Measurements from ENCODE around the gene RPL31.

Gene RPL31

DNA sequence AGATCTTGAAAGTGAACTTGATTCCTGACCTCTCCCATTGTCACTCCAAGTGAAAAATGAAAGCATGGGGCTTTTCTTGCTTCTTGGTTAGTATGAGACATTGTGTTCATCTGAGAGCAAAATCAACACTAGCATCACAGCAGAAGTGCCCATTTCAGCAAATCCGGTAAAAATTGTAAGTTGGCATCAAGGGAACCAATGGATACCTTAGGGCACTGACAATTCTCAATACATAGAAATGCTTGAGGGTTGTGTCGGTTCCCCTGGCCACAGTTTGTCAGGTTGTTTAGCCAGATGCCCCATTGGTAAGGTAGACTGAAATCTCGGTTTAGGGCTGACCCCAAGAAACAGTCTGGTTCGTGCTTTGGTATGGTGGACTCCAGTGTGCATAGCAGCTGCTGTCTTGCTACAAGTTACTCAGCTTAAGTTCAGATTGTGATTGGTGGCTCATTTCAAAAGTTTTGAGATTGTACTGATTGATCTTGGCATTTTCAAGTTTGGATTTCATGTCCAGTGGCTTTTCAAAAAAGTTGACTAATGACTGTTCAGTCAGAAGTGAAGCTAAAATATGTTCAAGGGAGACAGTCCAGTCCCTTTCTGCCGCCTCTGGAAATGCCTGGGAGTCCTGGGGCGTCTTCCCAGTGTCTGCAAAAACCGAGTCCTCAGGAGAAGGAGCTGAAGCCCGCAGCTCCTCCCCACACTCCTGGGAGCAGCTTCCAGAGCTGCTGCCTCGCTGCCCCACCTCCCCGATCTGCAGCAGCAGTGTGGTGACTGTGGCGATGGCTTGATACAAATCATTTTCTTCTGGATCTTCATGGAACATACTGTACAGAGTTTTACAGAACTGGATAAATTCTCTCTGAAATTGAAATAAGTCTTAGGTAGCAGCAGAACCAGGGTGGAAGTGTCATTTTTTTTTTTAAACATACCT is 5.6 kb downstream of the RPL31 start:
- H3K4me3 ChIP-seq: no peak overlapping the region
- no peak for DNase-seq
- H3K9me3 ChIP-seq: no peaks in the 10 kb centered on the region
- H3K36me3 ChIP-seq: peaks cover 54 to 76% (median 64%) of the 10 kb centered on the region in 3 donors
- H3K27me3 ChIP-seq: no peaks in the 10 kb centered on the region
- H3K4me1 ChIP-seq: peaks cover 0 to 14% (median 10%) of the 10 kb centered on the region in 4 donors
- TF ChIP-seq, protein P1, sequence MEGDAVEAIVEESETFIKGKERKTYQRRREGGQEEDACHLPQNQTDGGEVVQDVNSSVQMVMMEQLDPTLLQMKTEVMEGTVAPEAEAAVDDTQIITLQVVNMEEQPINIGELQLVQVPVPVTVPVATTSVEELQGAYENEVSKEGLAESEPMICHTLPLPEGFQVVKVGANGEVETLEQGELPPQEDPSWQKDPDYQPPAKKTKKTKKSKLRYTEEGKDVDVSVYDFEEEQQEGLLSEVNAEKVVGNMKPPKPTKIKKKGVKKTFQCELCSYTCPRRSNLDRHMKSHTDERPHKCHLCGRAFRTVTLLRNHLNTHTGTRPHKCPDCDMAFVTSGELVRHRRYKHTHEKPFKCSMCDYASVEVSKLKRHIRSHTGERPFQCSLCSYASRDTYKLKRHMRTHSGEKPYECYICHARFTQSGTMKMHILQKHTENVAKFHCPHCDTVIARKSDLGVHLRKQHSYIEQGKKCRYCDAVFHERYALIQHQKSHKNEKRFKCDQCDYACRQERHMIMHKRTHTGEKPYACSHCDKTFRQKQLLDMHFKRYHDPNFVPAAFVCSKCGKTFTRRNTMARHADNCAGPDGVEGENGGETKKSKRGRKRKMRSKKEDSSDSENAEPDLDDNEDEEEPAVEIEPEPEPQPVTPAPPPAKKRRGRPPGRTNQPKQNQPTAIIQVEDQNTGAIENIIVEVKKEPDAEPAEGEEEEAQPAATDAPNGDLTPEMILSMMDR (IDR thresholded peaks at IDR 0.05): no peak
- intact Hi-C loops (cut with DNase I; ENCODE audit: low total_unique reads): no loop called here
- no peak overlapping the region for H3K27ac ChIP-seq

DNA sequence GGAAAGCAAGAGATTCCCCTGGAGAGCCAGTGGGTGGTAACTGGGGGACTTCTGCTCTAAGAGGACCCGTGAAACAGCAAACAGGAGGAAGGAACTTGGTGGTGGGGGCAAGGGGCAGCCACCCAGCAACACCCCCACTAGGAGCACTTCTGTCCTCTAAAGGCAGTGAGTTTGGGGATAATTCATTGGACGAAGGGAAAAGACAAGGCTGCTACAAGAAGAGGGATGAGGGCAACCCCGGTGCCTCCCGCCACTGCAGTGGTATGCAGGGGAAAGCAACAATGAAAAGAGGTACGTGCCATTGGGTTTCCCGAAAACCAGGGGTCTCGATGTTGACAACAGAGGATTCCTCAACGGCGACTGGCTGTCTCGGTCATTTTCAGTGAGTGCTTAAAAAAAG is 9.1 kb downstream of the RPL31 start:
- H3K27ac ChIP-seq: no peak overlapping the region
- H3K4me1 ChIP-seq: no peaks in the 10 kb centered on the region
- TF ChIP-seq, protein P1 (IDR thresholded peaks at IDR 0.05): no peak
- intact Hi-C loops (cut with DNase I; ENCODE audit: low total_unique reads): no loop called here
- no peaks in the 10 kb centered on the region for H3K27me3 ChIP-seq
- DNase-seq: no peak
- H3K9me3 ChIP-seq: no peaks in the 10 kb centered on the region
- H3K4me3 ChIP-seq: no peak overlapping the region
- H3K36me3 ChIP-seq: peaks cover 31 to 49% (median 37%) of the 10 kb centered on the region in 3 donors

DNA sequence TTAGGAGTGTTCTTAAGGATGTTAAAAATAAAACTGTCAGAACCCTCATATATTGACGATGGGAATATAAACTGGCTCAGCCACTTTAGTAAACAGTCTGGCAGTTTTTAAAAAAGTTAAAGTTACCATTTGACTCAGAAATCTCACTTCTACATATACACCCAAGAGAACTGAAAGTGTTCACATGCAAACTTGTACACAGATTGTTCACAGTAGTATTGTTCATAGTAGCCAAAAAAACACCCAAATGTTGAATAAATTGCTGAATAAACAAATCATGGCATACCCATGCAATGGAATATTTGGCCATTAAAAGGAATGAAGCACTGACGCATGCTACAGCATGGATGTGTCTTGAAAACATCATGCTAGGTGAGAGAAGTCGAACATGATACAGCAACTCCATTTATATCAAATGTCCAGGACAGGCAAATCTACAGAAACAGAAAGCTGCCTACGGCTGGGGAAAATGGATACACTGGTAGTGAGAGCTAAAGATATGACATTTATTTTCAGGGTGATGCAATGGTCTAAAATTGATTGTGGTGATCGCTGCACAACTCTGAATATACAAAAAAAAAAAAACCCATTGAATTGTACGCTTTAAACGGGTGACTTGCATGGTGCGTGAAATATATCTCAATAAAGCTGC is 10.1 kb downstream of the RPL31 start:
- Histone ChIP-seq H3K27me3 (no peaks in the 10 kb centered on the region), H3K27ac (no peak overlapping the region), H3K4me1 (no peaks in the 10 kb centered on the region), H3K4me3 (no peak overlapping the region), H3K9me3 (no peaks in the 10 kb centered on the region), H3K36me3 (peaks cover 21 to 42% (median 27%) of the 10 kb centered on the region in 3 donors)
- TF ChIP-seq, protein P1 (IDR thresholded peaks at IDR 0.05): no peak
- intact Hi-C loops (cut with DNase I; ENCODE audit: low total_unique reads): loop anchor here (2.0 kb wide), 1 partner anchor 195 kb away; no protein-coding TSS in a partner anchor
- no peak for DNase-seq

DNA sequence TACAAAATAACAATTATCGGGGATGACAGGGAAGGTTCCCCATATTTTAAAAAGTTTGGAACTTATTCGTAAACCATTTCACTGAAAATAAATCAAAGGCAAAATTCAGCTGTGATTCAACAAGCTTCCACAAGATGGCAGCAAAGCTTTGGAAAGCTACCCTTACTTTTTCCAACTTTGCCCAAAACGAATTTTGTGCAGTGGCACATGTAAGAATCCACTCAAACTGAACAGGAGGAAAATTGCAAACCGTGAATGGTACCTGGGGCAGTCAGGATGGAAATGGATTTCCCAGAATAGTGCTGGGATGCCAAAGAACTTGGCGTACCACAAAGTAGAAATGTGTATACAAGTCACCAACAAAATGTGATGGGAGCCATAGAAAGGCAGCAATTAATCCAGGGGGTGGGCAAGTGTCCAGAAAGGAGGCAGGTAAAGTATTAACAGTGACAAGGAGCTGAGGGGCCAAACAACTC is 10.7 kb downstream of the RPL31 start:
- TF ChIP-seq, protein P1 (IDR thresholded peaks at IDR 0.05): peak; percentile 83 to 84
- H3K4me1 ChIP-seq: no peaks in the 10 kb centered on the region
- peaks cover 16 to 42% (median 21%) of the 10 kb centered on the region in 3 donors for H3K36me3 ChIP-seq
- H3K9me3 ChIP-seq: no peaks in the 10 kb centered on the region
- DNase-seq: no peak
- no peaks in the 10 kb centered on the region for H3K27me3 ChIP-seq
- intact Hi-C loops (cut with DNase I; ENCODE audit: low total_unique reads): loop anchor here (2.0 kb wide), 1 partner anchor 194 kb away; no protein-coding TSS in a partner anchor
- no peak overlapping the region for H3K27ac ChIP-seq
- no peak overlapping the region for H3K4me3 ChIP-seq

DNA sequence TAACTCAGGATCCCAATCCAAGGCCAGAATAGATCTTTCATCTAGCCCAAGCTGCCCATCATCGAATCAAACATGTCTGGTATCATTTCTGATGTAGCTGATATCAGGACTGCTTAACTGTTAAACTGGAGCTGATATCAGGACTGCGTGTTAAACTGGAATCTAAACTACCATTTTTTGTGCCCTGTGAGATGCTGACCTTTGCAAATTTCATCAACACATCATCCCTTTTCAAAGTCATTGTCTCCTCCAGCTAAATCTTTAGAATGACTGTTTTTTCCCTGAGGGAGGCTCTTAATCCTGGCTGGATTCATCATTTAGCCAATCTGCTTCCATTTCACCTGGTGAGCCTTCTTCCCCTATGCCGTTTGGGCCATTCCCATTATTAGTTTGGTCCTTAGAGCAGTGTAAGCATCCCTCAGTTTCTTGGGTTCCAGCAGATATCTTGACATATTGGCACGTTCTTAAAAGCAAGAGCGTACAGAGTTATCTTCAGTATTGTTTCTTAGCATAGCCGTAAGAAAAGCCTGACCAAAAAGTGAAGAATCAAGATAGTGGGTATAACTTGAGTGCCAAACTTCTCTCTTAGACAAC is 12.3 kb downstream of the RPL31 start:
- DNase-seq: no peak
- Histone ChIP-seq H3K4me3 (no peak overlapping the region), H3K27ac (no peak overlapping the region), H3K9me3 (no peaks in the 10 kb centered on the region), H3K27me3 (no peaks in the 10 kb centered on the region), H3K4me1 (no peaks in the 10 kb centered on the region), H3K36me3 (peaks cover 22 to 35% (median 22%) of the 10 kb centered on the region in 3 donors)
- TF ChIP-seq, protein P1 (IDR thresholded peaks at IDR 0.05): no peak
- intact Hi-C loops (cut with DNase I; ENCODE audit: low total_unique reads): no loop called here
